Stimulated activated CD8-positive, alpha-beta memory T cell treated with anti-CD3 and anti-CD28 coated beads, Interleukin-12 subunit alpha, Interleukin-12 subunit beta, amount 100 ng/mL, for 24 hours (primary cell): ENCODE data around the gene U2AF2.

Experiments
- DNase-seq: peaks from one replicate; pipeline ENCODE4 v3.0.0-alpha.2; 2020; ENCODE audit errors: extremely low read depth

The U2AF2 gene

DNA sequence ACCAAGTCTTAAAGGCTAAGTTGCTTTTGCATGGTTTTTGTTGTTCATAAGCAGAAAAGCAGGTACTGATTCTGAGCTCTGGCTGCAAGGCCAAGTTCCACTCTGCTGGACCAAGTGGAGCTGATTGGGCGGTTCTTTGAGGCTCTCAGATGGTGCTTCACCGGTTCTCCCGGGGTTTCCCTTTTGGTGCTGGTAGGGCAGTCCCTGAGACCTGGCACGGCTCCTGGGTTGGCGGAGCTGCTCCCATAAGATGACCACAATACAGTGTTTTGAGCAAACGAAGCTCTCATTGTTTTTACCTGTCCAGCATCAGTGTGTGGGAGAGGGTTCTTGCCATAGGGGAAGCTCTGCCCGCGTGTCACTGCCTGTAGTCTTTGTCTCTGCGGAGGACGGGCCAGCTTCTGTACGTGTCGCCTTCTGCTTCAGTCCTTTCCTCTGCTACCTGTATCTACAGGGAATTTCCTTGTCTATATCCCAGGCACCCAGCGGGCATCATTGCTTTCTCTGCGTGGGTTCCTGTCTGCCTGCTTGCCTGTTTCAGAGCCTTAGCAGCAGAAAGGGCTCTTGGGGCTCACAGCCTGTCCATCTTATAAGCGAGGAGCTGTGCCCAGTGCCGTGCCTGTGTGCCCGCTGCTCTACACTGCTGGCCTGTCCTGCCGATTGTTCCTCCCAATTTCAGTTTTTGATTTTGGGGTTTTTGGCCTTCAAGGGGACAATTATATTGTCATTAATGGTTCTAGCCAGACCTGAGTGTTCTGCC lies 2.3 kb downstream of the U2AF2 start:
- no peak for DNase-seq

DNA sequence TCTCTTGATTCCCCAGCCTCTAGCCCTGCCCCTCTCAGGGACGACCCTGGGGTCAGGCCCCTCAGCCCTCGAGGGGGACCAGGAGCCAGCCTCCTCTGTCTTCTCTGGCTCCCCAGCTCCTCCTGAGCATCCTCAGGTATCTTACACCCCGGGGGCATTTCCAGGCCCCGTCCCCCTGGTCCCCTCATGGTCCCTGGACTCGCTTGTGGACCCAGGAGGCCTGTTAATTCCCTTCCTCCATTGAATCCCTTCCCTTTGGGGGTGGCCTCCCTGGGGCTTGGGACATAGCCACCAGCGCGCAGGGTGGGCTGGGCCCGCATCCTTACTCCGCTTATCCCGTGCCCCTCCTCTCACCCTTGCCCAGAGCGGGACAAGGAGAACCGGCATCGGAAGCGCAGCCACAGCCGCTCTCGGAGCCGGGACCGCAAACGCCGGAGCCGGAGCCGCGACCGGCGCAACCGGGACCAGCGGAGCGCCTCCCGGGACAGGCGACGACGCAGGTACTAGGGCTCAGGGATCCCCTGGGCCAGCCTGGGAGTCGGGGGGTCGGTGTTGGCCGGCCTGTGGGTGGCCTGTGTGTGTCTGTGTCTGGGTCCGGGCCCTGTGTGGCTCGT lies 4.1 kb downstream of the U2AF2 start:
- DNase-seq: no peak

DNA sequence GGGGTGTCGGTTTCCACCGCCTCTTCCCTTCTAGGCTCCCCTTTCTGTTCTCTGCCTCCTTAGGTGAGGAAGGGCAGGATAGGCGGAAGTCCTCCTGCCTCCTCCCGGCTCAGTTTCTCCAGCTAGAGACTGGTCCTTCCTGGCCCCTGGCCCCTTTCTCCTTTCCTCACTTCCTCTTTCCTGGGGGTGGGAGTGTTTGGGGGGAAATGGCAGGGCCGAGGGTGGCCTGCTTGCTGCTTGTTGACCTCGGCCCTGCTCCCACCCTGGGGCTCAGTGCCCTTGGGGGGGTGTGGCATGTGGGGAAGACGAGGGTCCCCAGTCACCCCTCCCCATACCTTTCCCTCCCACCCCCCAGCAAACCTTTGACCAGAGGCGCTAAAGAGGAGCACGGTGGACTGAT lies 5.0 kb downstream of the U2AF2 start:
- no peak for DNase-seq

DNA sequence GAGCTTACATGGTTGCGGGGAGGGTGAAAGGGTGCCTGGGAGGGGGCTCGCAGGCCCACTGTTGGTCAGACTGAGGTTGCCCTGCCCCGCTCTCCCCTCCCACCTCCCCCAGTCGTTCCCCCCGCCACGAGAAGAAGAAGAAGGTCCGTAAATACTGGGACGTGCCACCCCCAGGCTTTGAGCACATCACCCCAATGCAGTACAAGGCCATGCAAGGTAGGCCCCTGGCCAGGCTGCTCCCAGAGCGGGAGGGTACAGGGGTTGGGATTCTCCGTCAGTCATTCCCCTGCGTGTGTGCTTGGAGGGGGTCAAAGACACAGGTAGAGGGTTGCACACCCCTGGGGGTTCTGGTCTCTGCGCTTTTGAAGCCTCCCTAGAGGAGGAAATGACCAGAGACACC lies 5.6 kb downstream of the U2AF2 start:
- no peak for DNase-seq

DNA sequence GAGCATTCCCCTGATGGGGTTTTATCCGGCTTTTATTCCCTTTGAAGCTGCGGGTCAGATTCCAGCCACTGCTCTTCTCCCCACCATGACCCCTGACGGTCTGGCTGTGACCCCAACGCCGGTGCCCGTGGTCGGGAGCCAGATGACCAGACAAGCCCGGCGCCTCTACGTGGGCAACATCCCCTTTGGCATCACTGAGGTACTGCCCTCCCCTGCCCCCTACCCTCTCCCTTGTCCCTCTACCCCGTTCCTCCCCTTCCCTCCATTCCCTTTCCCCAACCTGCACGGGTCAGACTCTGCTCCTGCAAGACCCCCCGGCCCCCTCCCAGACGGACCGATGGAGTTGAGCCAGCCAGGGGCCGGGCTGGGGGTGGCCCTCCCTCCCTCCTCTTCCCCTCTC lies 6.2 kb downstream of the U2AF2 start:
- no peak for DNase-seq

DNA sequence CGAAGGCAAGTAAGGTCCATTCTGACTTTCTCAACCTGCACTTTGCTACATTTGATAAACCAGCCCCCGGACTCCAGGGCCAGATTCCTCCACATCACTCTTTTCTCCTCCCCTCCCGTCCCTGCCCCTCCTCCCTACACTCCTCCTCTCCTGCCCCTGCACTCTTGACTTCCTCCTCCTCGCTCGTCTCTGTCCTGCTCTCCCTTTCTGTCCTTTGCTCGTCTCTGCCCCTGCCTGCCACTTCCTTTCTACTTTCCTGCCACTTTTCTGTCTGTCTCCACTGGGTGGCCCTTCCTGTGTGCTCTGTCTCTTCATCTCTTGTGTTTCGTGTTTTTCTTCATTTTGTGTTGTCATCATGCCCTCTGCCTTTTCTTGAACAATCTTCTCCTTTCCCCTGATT lies 7.0 kb downstream of the U2AF2 start:
- no peak for DNase-seq

DNA sequence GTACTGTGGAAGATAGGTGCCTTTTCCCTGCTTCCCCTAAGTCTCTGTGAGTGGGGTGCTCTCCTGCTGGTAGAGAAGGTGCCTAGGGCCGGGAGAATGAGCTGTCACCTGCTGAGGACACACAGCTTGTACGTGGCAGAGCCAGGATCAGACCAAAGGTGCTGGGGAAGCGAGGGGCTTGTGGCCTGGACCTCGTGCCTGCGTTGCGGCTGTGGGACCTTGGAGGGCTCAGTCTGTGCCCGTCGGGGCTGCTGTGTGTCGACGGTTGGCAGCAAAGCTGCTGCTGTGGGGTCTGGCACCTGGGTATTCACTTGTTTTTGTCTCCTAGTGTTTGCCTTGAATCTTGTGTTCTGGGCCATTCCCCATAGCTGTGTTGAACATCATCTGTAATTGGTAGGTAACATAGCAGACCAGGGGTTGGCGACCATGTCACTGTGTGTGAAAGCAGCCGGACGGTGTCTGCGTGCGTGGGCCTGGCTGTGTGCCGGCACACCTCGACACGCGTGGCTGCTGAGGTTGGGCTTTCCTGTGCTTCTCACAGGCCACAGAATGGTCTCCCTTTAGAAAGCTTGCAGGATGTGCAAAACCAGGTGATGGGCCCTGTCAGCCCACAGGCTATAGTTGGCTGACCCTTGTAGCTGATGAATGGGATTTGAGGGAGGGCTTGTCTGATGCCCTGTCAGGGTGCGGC lies 9.2 kb downstream of the U2AF2 start:
- DNase-seq: no peak

DNA sequence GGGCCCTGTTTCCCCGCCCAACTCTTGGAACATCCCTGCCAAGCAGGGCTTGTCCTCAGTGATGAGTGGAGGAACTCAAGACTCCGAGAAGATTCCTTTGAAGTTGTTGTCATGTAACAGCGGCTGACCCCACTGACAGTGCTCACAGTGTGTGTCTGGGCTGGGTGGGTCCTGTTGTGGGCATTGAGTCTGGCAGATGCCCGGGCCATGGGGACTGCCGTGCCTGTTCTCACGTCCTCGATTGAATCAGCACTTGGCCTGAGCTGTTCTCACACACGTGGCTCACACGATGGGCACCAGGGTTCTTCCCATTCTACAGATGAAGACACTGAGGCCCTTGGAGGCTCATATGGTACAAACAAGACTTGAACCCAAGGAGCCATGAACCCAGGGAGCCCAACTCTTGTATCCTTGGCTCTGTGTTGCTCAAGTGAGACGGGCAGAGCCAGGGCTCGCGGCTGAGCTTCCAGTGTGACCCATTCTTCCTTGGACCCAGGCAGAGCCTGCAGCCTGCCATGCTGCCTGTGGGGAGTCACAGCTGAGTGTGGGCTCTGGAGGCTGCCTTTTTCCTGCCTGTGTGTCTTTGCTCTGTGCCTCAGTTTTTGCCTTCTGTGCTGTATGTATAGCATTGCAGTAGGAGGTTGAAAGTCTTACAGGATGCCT lies 11.6 kb downstream of the U2AF2 start:
- DNase-seq: no peak

DNA sequence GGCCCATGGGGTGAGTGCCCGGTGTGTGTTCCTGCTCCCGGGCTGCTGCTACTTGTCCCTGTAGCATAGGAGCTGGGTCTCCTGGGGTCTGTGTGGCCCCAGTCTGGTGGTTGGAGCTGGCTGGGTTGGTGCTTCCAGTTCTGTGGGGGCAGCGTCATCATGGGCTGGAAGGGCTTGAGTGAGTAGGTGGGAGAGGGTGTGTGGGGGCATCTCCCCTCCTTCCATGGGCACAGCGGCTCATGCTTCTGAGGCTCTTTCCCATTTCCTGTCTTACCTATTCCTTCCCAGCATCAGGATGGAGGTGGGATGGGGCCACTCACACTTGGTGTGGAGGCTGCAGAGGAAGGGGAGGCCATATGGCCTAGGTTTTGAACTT lies 12.2 kb downstream of the U2AF2 start:
- no peak for DNase-seq

DNA sequence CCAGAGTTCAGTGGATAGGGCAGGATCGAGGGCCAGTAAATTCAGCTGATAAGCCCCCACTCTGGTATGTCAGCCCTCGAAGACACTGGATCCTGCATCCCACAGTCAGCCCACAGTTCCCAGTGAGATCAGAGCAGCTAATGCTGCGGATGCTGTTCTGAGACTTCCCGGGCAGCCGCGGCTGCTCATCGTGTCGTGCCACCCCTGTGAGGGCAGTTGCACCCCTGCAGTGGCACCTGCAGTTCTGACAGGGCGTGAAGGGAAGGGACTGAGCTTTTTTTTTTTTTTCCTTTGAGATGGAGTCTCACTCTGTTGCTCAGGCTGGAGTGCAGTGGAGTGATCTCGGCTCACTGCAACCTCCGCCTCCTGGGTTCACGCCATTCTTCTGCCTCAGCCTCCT lies 12.7 kb downstream of the U2AF2 start:
- no peak for DNase-seq

DNA sequence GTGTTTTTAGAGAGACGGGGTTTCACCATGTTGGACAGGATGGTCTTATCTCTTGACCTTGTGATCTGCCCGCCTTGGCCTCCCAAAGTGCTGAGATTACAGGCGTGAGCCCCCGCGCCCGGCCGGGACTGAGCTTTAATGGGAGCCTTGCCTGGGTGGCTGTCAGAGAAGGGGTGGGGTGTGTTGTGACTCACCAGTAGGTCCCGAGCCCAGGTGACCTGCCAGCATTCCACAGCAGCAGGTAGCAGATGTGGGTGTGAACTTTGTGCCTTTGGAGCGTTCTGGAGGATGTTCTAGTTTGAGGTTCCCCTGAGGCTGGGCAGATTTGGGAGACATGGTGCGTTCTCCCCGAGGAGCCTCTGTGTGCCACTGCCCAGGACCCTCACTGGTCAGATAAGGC lies 13.1 kb downstream of the U2AF2 start:
- no peak for DNase-seq

DNA sequence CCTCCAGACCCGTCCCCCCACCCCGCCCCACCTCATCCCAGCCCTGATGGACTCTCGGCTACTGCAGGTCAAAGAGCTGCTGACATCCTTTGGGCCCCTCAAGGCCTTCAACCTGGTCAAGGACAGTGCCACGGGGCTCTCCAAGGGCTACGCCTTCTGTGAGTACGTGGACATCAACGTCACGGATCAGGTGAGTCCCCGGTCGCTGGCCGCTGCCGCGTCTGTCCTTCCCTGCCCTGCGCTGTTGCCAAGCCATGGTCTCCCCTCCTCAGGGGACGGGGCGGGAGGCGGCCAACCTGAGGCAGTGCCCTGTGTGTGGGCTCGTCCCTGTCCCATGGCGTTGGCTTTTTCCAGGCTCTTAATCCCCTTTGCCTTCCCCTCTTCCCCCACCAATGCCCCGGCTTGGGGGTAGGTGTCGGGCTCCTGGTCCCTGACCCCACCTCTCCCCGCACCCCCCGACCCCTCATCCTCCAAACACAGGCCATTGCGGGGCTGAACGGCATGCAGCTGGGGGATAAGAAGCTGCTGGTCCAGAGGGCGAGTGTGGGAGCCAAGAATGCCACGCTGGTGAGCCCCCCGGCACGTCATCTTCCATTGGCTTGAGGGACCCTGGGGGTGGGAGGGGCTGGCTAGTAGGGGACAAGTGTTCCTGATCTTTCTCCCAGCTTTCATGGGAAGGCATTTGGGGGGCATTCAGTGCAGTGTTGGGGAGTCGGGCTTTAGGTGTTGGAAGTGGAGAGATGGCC lies 13.9 kb downstream of the U2AF2 start:
- DNase-seq: no peak

DNA sequence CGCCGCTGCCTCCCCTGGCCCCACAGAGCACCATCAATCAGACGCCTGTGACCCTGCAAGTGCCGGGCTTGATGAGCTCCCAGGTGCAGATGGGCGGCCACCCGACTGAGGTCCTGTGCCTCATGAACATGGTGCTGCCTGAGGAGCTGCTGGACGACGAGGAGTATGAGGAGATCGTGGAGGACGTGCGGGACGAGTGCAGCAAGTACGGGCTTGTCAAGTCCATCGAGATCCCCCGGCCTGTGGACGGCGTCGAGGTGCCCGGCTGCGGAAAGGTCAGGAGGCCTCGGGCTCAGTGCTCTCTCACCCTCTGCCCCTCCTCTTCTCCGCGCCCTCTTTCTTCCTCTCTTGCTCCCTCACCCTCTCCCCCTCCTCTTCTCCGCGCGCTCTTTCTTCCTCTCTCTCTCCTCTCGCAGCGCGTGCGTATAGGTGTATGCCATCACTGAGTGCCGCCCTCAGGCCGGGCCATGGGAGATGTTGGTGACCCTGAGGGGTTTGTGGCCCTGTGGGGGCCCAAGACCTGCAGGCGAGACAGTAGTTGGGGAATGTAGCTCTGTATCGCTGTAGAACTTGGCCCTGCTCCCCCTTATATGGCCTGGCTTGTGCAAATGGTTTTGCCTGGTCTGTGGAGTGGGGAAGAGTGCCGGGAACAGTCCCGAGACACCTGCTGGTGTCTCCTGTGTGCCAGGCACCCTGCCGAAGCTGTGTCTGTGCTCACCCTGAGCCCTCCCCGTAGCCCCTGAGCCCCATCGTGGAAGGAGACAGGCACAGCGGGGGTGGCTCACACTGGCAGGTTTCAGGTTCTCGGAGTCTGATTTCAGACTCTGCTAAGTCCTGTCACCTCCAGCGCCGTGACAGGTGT lies 14.8 kb downstream of the U2AF2 start:
- DNase-seq: no peak

DNA sequence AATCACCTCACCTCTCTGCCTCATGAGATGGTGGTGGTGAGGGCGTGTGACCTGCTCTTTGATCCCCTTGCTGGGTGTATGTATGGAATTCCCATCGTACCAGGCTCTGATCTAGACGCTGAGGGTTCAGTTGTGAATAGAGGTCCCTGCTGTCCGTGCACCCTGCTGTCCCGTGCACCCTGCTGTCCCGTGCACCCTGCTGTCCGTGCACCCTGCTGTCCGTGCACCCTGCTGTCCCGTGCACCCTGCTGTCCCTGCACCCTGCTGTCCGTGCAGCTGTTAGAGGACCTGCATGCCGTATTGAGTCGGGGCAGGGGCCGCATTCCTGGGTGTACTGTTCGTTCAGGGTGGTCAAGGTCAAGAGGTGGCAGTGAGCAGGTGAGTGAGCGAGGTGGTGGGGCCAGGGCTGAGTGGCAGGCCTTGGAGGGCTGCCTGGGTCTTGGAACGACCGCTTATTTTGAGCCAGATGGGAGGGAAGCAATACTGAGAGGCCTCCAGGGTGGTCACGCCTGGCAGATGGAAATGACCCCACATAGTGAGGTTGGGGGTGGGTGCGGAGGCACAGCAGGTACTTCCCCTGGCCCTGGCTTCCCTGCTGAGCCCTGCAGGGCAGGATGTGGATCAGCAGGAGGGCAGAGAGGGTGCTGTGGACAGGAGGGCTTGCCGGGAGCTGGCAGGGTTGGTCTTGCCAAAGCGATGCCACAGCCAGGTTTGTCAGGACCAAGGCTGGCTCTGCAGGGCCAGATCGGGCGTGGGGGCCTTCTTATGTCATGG lies 15.6 kb downstream of the U2AF2 start:
- DNase-seq: no peak

DNA sequence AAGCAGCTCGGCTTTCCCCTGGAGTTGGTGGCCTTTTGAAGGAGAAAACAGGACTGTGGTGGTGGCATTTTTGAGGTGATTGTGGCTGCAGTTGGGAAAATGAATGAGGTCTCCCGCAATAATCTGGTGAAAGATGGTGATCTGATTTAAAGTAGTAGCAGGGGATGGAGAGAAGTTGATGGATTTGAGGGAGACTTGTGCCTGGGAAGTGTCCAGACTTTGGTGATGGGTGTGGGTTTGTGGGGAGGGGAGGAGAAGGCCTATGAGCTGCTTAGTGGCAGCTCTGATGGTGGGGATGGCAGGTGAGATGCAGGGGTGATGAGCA lies 16.2 kb downstream of the U2AF2 start:
- DNase-seq: no peak

DNA sequence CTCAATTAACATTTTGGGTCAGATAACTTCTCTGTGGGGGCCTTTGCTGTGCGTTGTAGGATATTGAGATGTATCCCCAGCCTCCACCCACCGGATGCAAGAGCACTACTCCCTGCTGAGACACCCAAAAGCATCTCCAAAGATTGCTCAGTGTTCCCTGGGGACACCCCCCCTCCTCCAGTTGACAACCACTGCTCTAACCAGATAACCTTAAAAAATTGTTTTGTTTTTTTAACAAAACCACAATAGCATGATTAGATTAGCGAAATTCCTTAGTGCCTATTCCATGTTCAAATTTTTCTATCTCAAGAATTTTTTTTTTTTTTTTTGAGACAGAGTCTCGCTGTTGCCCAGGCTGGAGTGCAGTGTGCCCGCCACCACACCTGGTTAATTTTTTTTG lies 17.6 kb downstream of the U2AF2 start:
- DNase-seq: no peak

DNA sequence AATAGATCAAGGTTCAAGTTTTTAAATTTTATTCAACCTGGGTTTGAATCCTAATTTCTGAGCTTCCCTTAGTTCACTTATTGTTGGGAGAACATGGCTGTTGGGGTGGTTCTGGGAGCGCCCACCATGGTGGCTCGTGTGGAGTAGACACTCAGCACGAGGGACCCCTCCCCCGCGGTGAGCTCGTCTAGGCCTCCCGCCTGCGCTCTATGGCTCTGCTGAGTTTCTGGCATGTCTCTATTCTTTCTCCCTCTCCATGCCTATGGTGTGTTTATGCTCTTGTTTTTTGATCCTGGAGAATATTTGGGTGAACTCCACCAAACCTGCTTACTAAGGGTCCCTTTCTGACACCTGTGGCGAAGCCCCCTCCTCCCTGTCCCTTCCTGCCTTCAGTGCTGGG lies 18.6 kb downstream of the U2AF2 start:
- no peak for DNase-seq

DNA sequence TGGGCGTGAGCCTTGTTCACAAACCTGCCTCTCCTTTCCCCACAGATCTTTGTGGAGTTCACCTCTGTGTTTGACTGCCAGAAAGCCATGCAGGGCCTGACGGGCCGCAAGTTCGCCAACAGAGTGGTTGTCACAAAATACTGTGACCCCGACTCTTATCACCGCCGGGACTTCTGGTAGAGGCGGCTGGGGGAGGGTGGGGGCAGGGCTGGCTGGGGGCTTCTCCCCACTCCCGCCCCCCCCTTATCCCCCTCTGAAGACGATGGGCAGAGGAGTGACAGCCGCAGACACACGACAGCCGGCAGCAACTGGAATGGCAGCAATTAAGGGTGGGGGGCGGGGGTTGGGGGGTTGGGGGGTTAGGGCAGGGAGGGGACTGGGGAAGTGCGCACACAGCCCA lies 19.1 kb downstream of the U2AF2 start:
- no peak for DNase-seq

DNA sequence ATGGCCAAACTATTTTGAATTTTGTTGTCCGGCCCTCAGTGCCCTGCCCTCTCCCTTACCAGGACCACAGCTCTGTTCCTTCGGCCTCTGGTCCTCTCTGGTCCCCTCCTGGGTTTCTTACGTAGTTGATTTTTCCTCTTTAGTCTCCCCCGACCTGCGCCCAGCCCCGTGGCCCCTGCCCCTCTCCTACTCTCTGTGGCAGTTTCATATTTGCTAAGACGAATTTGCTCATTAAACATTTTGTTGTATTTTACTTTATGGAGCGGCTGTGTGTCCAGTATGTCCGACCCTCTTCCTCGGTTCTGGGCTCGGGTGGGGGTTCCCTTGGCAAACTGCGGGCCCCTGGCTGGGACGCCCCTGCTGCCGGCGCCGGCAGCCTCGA lies 19.6 kb downstream of the U2AF2 start:
- DNase-seq: no peak

DNA sequence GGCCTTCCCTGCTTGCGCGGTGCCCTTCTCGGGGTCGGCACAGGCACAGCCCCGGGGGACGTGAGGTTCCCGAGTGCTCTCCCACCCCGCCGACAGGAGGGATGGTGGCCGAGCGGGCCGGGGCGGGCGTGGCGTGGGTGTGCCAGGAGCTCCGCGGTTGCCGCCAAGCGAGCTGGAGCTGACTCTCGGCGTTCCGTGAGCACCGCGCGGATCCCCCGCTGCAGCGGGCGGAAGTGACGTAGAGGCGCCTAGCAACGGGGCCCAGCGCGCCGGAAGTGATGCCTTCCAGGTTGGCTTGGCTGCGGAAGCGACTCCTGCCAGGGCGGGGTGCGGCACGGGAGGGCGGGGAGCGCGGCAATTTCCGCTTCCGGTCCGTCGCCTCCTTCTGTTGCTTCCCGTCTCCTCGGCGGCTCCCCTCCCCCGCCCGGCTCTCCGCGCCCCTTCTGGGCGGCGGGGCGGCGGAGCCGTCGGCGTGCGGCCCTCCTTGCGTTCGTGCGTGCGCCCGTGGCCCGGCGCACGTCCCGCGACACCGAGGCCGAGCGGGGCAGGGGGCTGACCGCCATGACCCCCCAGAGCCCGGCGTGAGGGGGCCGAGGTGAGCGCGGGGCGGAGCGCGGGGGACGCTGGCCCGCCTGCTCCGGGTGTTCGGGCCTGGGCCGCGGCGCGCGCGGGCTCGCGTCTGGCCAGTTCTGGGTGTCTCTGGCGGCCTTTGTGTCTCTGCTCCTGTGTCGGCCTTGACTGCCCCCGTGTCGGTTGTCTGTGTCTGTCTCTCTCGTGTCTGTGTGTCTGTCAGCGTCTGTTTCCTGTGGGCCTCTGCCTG lies 20.2 kb downstream of the U2AF2 start, which contains the start of gene EPN1:
Gene EPN1 (plus strand): TSS at position 386 of the 820 bp plus-strand sequence. CDS start 3,402 bp downstream, outside the sequence.
- peak; percentile 92 for DNase-seq
